GM19372 (cell line): ENCODE results near the gene CYB561A3.

ENCODE experiments used
- ATAC-seq: cut with Tn5 transposase; IDR thresholded peaks from one replicate; pipeline ENCODE4 v1.9.1; 2021; ENCODE audit warnings: mild to moderate bottlenecking, low read depth, moderate library complexity; ENCODE audit not compliant: unreplicated experiment

Gene CYB561A3

DNA sequence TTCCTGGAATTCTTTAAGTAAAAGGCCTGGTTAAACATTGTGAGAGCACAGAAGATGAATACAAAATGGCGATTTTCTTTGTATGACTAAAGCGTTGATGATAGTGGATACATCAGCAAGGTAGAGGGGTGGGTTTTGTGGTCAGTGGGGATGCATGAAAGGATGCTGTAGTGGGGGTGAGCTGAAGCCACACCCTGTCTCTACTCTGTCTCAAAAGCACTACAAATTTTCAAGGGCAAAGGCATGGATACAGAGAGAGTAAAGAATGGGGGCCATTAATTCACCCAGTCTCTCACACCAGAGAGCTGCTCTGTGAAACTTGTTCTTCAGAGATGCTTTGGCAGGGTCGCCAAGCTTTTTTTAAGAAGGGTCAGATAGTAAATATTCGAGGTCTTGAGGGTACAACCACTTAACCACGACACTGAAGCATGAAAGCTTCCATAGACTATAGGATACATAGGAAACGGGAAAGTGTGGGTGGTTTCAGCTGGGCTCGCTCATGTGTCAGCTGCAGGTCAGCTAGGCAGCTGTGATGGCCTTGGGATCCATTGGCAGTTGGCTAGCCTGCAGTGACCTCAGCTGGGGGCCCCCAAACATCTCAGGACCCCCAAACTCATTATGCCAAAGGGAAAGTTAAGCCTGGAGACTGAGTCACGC lies 8.8 kb upstream of the CYB561A3 start:
- no peak for ATAC-seq

DNA sequence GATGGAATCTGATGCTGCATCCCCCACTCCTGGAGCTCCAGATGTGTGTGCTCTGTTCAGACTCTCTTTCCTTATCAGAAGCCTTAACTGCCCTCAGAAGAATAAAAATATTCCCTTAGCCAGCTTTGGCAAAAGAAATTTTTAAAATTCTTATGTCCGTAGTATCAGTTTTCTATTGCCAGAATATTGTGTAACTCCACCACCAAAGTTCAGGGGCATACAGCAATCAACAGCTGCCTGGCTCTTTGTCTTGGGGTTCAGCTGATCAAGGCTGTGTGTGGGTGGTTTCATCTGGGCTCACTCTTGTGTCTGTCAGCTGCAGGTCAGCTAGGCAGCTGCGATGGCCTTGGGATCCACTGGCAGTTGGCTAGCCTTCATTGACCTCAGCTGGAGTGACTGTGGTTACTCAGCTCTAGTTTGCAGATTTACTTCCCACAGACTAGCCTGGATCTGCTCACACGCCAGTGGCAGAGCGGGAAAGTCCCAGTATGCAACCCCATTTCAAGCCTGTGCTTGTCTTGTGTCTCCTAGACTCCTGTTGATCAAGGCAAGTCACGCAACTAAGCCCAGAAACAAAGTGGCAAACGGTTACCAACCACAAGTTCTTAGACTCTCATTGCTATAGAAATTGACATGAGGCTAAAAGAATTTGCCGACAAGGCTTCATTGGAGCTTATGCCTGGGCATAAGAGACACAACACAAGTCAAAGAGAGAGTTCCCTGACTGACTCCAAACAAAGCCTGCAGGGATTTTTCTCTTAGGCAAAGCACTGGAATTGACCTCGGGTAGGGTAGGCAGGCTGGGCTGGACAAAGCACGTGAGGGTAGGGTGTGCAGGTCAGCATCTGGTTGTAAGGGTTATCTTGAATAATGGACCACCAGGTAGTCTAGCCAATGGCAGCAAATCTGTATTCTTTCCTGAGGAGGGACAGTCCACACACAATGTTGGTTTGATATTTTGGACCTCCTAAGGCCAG lies 8.0 kb upstream of the CYB561A3 start:
- ATAC-seq = no peak

DNA sequence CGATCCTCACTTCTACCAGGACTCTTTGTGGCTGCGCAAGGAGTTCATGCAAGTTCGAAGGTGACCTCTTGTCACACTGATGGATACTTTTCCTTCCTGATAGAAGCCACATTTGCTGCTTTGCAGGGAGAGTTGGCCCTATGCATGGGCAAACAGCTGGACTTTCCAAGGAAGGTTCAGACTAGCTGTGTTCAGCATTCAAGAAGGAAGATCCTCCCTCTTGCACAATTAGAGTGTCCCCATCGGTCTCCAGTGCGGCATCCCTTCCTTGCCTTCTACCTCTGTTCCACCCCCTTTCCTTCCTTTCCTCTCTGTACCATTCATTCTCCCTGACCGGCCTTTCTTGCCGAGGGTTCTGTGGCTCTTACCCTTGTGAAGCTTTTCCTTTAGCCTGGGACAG lies 7.0 kb upstream of the CYB561A3 start:
- ATAC-seq = no peak

DNA sequence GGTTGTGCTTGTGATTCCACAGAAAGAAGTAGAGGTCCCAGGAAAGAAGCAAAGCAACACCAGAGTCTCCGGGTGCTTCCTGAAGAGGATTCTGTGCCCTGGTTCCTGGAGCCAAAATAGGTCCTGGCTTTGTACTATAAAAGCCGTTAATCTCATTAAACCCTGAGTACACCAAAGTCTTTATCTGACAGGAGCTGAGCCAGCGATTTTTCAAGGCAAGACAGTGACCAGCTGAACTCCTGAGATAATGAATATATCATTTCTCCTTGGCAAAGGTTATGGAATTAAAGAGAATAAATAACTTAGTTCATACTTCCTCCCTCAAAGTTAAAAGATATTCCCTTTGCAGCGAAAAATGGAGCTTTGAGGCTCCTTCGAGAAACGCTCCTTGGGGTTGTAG lies 5.7 kb upstream of the CYB561A3 start:
- no peak for ATAC-seq

DNA sequence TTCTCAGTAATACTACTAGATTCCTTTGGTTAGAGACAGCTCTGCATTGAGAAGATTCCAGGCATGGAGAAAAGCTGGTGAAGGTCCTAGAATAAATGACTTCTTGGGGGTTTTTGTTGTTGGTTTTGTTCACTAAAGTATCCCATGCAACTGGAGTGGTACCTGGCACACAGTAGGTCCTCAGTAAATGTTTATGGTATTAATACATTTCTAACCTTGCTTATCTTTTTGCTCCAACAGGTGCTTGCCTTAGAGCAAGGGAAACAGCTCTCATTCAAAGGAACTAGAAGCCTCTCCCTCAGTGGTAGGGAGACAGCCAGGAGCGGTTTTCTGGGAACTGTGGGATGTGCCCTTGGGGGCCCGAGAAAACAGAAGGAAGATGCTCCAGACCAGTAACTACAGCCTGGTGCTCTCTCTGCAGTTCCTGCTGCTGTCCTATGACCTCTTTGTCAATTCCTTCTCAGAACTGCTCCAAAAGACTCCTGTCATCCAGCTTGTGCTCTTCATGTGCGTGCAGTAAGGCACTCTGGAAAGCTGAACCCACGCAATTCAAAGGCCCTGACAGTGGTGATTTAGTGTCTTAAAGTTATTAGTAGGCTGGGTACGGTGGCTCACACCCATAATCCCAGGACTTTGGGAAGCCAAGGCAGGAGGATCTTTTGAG lies 2.5 kb upstream of the CYB561A3 start:
- no peak for ATAC-seq

DNA sequence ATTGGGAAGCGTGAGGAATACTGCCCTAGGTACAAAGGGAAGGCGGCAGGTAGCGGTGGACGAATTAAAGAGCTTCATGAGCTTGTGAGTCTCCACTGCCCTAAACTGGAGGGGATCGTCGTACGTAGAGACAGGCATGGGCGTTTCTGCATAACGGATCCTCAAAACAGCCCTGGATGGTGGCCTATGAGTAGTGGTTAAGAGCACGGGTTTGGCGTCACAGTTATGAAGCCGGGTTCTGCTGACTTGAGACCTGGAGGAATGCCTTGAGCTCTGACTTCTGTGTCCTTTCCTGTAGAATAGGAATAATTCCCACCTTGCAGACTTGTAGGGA lies 827 bp upstream of the CYB561A3 start:
- ATAC-seq = no peak

DNA sequence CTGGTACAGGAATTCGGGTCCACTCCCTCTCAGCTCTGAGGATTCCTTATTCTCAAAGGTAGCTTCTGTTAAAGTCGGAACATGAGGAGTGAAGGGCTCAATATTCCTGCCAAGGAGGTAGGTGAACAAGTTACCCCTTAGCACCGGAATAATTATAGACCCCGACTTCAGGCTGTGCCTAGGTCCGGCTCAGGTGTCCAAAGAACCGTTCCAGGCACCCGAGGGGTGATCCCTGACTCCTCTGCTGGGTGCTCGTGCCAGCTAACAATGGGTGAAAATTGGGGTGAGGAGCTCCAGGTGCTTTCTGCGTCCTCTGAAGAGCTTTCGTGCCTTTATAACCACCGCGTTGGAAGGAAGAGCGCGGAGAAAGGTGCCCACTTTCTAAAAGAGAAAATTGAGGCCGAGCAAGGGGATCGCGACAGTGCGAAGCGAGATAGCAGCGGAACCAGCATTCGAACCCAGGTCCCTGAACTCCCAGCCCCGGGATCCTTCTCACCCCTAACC lies 393 bp downstream of the CYB561A3 start:
- ATAC-seq = no peak

DNA sequence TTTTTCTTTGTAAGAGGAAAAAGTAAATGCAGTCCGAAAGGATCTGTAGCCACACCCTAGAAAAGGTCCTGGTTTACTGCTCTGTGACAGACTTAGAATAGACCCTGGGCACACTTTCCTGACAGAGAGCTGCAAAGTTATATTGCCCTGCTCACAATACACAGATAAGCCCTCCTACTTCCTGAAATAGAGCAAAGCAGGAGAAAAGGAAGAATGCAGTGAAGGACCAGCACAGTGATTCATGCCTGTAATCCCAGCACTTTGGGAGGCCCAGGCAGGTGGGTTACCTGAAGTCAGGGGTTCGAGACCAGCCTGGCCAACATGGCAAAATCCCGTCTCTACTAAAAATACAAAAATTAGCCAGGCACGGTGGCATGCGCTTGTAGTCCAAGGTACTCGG lies 2.2 kb downstream of the CYB561A3 start:
- no peak for ATAC-seq

DNA sequence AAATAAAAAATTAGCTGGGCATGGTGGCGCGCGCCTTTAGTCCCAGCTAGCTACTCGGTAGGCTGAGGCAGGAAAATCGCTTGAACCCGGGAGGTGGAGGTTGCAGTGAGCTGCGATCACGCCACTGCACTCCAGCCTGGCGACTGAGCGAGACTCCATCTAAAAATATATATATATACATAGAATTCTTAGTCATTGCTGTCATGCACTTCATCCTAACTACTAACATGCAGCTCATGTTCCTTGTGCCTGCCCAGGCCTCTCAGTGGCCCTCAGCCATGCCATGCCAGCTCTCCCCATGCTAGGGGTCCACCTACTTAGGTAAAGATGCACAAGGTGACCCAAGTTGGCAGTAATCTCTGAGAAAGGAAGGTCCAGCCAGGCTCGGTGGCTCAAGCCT lies 3.1 kb downstream of the CYB561A3 start:
- ATAC-seq = no peak

DNA sequence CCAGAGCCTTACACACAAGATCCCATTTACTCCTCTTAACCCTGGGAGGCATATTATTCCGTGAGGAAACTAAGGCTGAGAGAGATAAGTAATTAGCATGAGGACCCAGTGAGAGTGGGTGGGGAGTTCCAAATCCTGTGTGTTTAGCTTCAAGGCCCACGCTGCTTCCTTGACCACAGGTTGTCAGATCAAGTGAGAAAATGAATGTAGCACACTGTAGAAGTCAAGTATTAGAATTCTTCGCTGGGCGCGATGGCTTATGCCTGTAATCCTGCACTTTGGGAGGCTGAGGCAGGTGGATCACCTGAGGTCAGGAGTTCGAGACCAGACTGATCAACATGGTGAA lies 3.8 kb downstream of the CYB561A3 start:
- no peak for ATAC-seq

DNA sequence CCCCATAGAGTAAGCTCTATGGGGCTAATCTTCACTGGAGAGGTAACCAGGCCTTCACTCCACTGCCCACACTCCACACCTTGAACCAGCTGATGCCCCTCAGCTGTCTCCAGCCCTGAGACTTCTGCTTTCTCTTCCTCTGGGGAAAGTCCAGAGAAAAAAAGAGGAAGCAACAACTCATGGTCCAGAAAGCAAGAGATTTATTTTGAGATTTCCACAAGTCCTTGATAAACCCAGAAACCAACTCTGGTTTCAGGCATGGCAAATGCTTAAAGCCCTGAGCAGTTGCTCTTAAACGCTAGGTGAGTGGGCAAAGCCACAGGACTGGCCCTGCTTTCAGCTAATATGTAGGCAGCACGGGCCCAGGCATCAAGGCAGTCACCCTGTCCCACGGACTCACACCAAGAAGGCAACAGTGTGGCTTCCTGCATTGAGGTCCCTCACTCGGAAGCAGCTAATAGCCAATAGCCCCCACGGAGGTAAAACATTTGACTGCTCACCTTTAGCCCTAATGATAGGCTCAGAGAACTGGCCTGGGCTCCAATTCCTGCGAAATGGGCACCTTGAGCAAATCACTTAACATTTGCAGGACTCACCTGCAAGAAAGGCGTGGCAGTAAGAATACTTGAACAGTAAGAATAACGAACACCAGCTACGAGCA lies 4.3 kb downstream of the CYB561A3 start:
- no peak for ATAC-seq

DNA sequence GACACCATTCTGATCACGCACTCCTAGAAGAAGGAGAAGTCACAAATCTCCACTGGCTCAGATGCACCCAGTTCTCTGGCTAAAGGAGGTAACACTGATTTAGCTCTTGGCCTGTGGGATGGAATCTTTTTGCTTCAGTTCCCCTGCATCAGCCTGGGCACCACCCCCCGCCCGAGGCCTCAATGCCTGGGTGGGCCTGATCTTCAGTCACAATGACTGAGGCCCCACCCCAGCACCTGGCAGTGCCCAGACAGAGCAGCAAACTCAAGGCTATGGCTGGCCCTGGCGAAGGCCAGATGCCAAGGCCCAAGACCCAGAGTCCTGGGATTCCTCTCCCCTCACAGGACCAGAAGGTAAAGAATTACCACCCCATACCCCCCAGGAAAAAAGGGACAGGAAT lies 5.0 kb downstream of the CYB561A3 start:
- no peak for ATAC-seq

DNA sequence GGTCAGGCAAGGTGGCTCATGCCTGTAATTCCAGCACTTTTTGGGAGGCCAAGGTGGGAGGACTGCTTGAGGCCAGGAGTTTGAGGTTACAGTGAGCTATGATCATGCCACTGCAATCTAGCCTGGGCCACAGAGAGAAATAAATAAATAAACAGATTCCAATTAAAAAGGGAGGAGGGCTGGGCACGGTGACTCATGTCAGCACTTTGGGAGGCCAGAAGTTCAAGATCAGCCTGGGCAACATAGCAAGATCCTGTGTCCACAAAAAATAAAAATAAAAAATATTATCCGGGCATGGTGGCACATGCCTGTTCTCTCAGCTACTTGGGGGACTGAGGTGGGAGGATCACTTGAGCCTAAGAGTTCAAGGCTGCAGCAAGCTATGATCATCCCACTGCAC lies 7.5 kb downstream of the CYB561A3 start:
- ATAC-seq = no peak

DNA sequence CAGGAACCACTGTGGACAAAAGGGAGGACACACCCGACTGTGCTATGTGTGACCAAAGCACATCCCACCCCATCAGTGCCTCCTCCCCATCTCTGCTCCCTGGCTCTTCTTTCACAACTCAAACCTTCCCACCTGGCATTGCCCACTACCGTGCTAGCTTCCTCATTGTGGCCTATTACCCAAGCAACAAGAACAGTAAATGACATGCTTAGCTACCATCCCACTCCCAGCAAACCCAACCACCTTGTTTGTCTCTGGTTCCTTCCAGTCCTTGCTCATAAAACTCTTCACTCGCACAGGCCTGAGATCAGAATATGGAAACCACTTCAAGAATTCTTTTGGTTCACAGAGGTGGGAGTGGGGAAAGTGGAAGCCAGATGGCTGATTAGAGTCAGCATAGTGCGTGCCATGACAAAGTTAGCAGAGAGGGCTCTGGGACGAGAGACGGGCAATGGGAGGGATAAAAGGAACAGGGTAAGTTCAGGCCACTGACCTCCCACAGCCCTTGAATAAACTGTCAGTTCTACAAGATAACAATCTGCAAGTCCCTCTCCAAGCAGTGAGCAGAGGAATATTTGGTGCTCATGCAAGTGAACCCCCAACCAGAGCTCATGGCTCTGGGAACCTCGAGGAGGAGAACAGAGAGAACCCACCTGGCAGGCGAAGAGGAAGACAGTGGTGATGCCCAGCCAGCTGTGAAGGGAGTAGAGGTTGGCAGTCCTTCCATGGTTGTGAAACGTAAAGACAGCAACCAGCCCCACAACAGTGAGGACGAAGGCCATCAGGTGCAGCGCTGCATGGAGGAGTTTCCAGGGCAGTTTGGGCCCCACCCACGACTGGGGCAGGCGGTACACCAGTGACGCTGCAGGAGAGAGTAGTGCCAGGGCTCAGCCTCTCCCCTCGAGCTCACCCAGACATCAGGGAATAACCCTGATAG lies 8.3 kb downstream of the CYB561A3 start:
- no peak for ATAC-seq

DNA sequence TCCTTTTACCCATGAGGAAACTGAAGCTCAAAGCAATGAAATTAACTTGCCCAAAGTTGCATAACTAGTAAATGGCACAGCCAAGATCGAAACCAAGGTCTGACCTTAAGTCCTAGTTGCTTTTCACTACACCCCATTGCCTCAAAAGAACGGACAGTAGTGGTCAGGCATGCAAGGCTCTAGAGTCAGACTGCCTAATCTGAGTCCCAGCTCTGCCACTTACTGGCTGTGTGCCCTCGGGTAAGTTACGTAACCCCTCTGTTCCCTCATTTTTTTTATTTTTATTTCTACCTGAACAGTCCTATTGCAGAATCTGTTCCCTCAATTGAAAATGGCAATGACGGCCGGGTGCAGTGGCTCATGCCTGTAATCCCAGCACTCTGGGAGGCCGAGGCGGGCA lies 9.6 kb downstream of the CYB561A3 start:
- no peak for ATAC-seq

DNA sequence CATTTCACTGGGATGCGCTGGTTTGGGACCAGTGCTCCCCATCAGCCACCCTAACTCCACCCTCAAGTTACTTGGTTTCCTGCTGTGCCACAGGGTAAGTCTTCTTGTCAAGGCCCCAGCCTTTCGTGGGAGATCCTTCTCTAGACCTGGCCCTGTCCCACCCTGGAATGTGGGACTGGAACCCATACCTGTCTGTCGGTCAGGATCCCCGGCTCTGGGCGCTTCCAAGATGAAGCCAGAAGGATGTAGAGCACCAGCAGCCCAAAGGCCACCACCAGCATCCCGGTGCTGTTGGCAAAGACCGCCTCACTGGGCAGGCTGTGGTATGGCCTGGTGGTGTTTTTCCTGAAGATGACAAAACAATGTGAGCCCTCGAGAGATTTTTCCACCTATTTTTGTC lies 10.9 kb downstream of the CYB561A3 start:
- ATAC-seq = no peak

DNA sequence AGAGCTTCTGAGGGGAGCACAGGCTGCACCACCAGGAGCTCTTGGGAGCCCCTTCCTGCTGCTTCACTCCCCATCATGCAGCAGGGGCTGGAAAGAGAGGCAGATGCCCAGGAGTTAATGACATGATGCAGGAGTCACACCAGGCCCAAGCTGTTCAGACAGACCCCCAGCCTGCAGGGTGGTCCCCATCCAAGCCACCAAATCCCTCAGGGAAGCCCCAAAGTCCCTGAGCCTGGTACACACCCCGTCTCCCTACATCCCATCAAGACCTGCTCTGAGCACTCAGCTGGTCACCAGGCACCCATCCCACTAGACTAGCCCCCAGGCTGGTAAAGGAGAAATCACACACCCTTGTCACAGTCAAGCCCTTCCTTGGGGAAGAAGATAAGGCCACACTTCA lies 11.3 kb downstream of the CYB561A3 start:
- no peak for ATAC-seq

DNA sequence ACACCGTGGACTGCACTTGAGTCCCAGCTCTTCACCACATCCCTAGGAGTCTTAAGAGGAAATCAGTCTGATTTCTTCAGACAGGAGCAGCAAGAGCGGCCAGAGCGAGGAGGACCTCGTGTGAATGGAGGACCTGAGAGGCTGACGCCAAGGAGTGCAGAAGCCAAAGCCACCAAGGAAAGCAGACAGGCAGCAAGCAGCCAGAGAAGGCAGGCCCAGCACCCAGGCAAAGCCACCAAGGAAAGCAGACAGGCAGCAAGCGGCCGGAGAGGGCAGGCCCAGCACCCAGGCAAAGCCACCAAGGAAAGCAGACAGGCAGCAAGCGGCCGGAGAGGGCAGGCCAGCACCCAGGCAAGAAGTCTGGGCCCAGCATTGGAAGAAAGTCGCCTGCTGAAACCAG lies 11.8 kb downstream of the CYB561A3 start:
- no peak for ATAC-seq

DNA sequence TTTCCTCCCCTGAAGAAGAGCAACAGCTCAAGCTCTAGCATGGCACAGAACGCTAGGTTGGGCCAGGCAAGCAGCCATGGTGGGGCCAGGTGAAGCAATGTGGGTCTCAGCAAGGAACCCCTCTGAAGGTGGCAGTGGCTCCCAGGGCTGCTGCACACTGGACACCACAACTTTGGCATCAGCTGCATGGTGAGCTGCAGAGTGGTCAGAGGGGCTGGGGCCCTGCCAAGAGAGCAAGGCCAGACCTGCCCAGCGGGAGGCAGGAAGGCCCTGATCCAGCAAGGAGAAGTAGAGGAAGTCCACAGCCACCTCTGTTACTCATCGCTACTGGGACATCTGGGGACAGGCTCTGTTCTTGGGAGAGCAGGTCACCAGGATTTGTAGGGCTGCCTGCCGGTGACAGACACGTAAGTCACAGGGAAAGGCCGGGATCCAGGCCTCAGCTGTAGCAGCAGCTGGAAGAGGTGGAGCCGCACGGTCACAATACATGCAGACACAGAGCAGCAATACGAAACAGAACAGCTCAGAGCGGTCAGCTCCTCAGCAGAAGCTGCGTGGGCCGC lies 12.4 kb downstream of the CYB561A3 start:
- no peak for ATAC-seq
